C4-2B (cell line): ENCODE data around the gene SNAI3.

Experiments
- CTCF ChIP-seq: fragments of 450-650 bp; conservative IDR thresholded peaks from 2 replicates; pipeline ENCODE4 v1.5.1; 2017; ENCODE audit warnings: mild to moderate bottlenecking
- ZFX ChIP-seq: fragments of 450-650 bp; IDR thresholded peaks from 2 replicates; pipeline ENCODE4 v1.6.1; 2017

GRCh38 chr16:88688013-88688778, 1.9 kb upstream of the SNAI3 start:
- no peak for TF ChIP-seq CTCF
- no peak for TF ChIP-seq ZFX
